GM18909 (cell line): ENCODE results near the gene L3MBTL4.

Experiments
- ATAC-seq: cut with Tn5 transposase; IDR thresholded peaks from one replicate; pipeline ENCODE4 v1.9.1; 2021; ENCODE audit warnings: mild to moderate bottlenecking; ENCODE audit not compliant: unreplicated experiment, poor library complexity

L3MBTL4 gene

GRCh38 chr18:6368017-6368416, 46.7 kb downstream of the L3MBTL4 start:
- no peak for ATAC-seq

- no peak for ATAC-seq
These were observed 47.5 kb downstream of the L3MBTL4 start for GRCh38 chr18:6367208-6367607.

GRCh38 chr18:6366776-6367175, 47.9 kb downstream of the L3MBTL4 start:
- ATAC-seq = no peak

- ATAC-seq = no peak
These were observed 49.3 kb downstream of the L3MBTL4 start for GRCh38 chr18:6365385-6365784.

GRCh38 chr18:6363216-6363615, 51.5 kb downstream of the L3MBTL4 start:
- ATAC-seq = peak; percentile 60

GRCh38 chr18:6362559-6363129, 52.1 kb downstream of the L3MBTL4 start:
- no peak for ATAC-seq

- no peak for ATAC-seq
These were observed 57.0 kb downstream of the L3MBTL4 start for GRCh38 chr18:6357668-6358067.

- ATAC-seq = no peak
These were observed 58.7 kb downstream of the L3MBTL4 start for GRCh38 chr18:6355789-6356589.

GRCh38 chr18:6352275-6352674, 62.4 kb downstream of the L3MBTL4 start:
- no peak for ATAC-seq

GRCh38 chr18:6342990-6343389, 71.7 kb downstream of the L3MBTL4 start:
- ATAC-seq = no peak

- ATAC-seq = no peak
These were observed 73.0 kb downstream of the L3MBTL4 start for GRCh38 chr18:6341709-6342108.

GRCh38 chr18:6341303-6341702, 73.4 kb downstream of the L3MBTL4 start:
- no peak for ATAC-seq

GRCh38 chr18:6340121-6340520, 74.6 kb downstream of the L3MBTL4 start:
- ATAC-seq = no peak

- ATAC-seq = no peak
These were observed 78.5 kb downstream of the L3MBTL4 start for GRCh38 chr18:6336239-6336638.

GRCh38 chr18:6333981-6334380, 80.7 kb downstream of the L3MBTL4 start:
- ATAC-seq = no peak

- ATAC-seq = no peak
These were observed 82.8 kb downstream of the L3MBTL4 start for GRCh38 chr18:6331872-6332271.

- ATAC-seq = no peak
These were observed 83.9 kb downstream of the L3MBTL4 start for GRCh38 chr18:6330786-6331185.

GRCh38 chr18:6328621-6329010, 86.1 kb downstream of the L3MBTL4 start:
- ATAC-seq = no peak

GRCh38 chr18:6327895-6328620, 86.7 kb downstream of the L3MBTL4 start:
- ATAC-seq = no peak

- no peak for ATAC-seq
These were observed 87.2 kb downstream of the L3MBTL4 start for GRCh38 chr18:6327485-6327884.

- no peak for ATAC-seq
These were observed 88.1 kb downstream of the L3MBTL4 start for GRCh38 chr18:6326566-6326965.
